Measurements from ENCODE around the gene NCF2.
"Not testable (repeated sequence)": the region's sequence is repeated elsewhere in the genome, so short reads cannot be mapped to it uniquely, and the experiment has no call there.

DNA sequence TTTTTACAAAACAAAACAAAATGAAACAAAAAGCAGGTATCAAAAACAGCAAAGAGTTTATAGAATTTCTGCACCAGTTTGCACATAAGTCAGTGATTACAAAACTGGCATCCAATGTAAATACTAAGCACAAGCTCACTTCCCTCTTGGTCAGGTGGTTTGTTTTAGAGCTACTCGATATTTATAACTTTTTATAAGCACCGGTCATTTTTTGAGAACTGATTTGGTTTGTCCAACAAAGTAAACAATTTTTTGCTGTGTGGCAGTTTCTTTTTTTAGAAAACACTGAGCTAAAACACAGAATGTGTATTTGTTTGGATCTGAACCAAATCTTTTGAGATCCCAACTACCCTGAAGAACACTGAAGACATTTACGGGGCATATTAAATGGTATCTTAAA lies 36.0 kb upstream of the NCF2 start:
- not testable (repeated sequence) for TF ChIP-seq CTCF (conservative IDR thresholded peaks at IDR 0.05 in 1 of 2, IDR thresholded peaks at IDR 0.05 in 1 of 2; ENCODE audit: low read depth in 1 of 2, low read length in 2 of 2); EZH2 (IDR thresholded peaks at IDR 0.05; ENCODE audit: low read length, missing control alignments)

All from fibroblast of lung (primary cell).